Heart left ventricle (tissue), 16 donors: Measurements from ENCODE around the gene ZNF333. TPM values are rescaled to one million over a fixed set of nuclear protein-coding genes. Genes with fewer than 3 reads are reported as not detected.

Source experiments
- ATAC-seq, 4 donors: fragments of 200-7000 bp; cut with Tn5 transposase; one replicate each; pipeline ENCODE4 v1.9.1; 2020 to 2022; ENCODE audit warnings: moderate library complexity in 4 of 4, mild to moderate bottlenecking in 3 of 4, moderate number of reproducible peaks in 1 of 4
- DNase-seq, 5 donors: peaks; one replicate each; pipeline ENCODE4 v3.0.0-alpha.2; 2020
- H3K27ac ChIP-seq, 12 donors: fragments of 200-600 bp; sonication (generic) in 4 of 12; one replicate each; pipeline versions ENCODE4 v1.5.0 to v1.8.0; 2016 to 2022; ENCODE audit warnings: mild to moderate bottlenecking in 2 of 12
- H3K27me3 ChIP-seq, 9 donors: fragments of 200-600 bp; sonication (generic) in 2 of 9; one replicate each; pipeline versions ENCODE4 v1.5.1 to v1.8.0; 2016 to 2022; ENCODE audit warnings: mild to moderate bottlenecking in 3 of 9
- H3K36me3 ChIP-seq, 9 donors: fragments of 200-600 bp; sonication (generic) in 2 of 9; one replicate each; pipeline versions ENCODE4 v1.5.0 to v1.8.0; 2018 to 2022; ENCODE audit warnings: mild to moderate bottlenecking in 2 of 9
- H3K4me1 ChIP-seq, 12 donors: fragments of 200-600 bp; sonication (generic) in 4 of 12; one replicate each; pipeline versions ENCODE4 v1.5.0 to v1.8.0; 2016 to 2022; ENCODE audit warnings: mild to moderate bottlenecking in 3 of 12
- H3K4me3 ChIP-seq, 12 donors: fragments of 200-600 bp; sonication (generic) in 4 of 12; one replicate each; pipeline versions ENCODE4 v1.5.0 to v1.8.0; 2017 to 2022; ENCODE audit warnings: mild to moderate bottlenecking in 9 of 12, moderate library complexity in 4 of 12
- H3K9me3 ChIP-seq, 12 donors: fragments of 200-600 bp; sonication (generic) in 4 of 12; one replicate each; pipeline versions ENCODE4 v1.5.0 to v1.8.0; 2016 to 2022; ENCODE audit warnings: mild to moderate bottlenecking in 1 of 12
- POLR2A ChIP-seq, 2 donors: fragments of 450-650 bp; IDR thresholded peaks; one replicate each; pipeline ENCODE4 v1.6.1; 2017; ENCODE audit warnings: antibody characterized with exemption in 2 of 2, mild to moderate bottlenecking in 2 of 2, moderate library complexity in 2 of 2
- WGBS, 4 donors: extraction: QIAGEN DNeasy Blood & Tissue Kit in 2 of 4; methylation state at CpG; one replicate each; pipeline versions ENCODE4 v1.1.5 to v1.1.7; 2013 to 2018; 5-methylcytosine and 5-hydroxymethylcytosine counted together
- intact Hi-C, 10 donors: fragments of 100-400 bp; cut with DNase I; formaldehyde crosslinking; loops; one replicate each; pipeline versions ENCODE4 v1.11.1 to v1.14.2; 2022
- polyA plus RNA-seq, 2 donors: library from polyadenylated mRNA; stranded (reverse); fragments of 200-250 nt; gene quantifications; one replicate each; pipeline ENCODE4 v1.2.3, GENCODE V29; 2013
- total RNA-seq, 9 donors: library from RNA; depleted of rRNA in 2 of 9; stranded (reverse); fragments of >200 nt in 2 of 9; fragmentation: NEBNext Ultra II Directional in 3 of 9; extraction: Animal tissue kit (Norgen Biotek cat#: 25700) in 3 of 9; gene quantifications; one replicate each; pipeline versions ENCODE4 v1.1.0 to v1.2.4, GENCODE V29; 2016 to 2023
- TF ChIP-seq, protein P1 (sequence below), 12 donors: fragments of 200-600 bp; sonication (generic) in 4 of 12; IDR thresholded peaks; one replicate each; pipeline versions ENCODE4 v1.5.0 to v1.8.0; 2018 to 2022; ENCODE audit warnings: antibody characterized with exemption in 12 of 12, mild to moderate bottlenecking in 5 of 12
- donor health status: ischemic (EF 13 %, LVEDD 7.1; RV severe dilation, severe dysfunction).
- donor health status: healthy with polysubstance abuse.
- donor health status: DM: no; HTN: yes; CAD: no.
- donor health status: DM: no; HTN: no; CAD: no.
- donor health status: ischemic (EF 25% LVEDD 6.9; RV normal size, moderate dysfunction).
- donor health status: ischemic (EF 25% LVEDD 5.7; RV mildly dilated, moderate dysfunction).
- donor health status: healthy.
- donor health status: DM: yes; HTN: yes; CAD: no.
- donor health status: ischemic (EF 35%, LVEDD 5.7; RV mildly dilated, moderate dysfunction).
- donor health status: nonischemic (EF 11% LVEDD 7.7; RV severe dilation, severe dysfunction).
- donor health status: DM: yes; HTN: yes; CAD: no.
- donor health status: PGD.
- donor health status: ischemic (EF 29% LVEDD 5.4; RV normal size, mild dysfunction).
- donor health status: nonischemic (EF 23%, LVEDD 6.1; RV moderate dilation, normal function).

ZNF333 gene
- total and polyA plus RNA-seq, 11 donors = 5.0 to 12.1 (median 8.6) TPM

DNA sequence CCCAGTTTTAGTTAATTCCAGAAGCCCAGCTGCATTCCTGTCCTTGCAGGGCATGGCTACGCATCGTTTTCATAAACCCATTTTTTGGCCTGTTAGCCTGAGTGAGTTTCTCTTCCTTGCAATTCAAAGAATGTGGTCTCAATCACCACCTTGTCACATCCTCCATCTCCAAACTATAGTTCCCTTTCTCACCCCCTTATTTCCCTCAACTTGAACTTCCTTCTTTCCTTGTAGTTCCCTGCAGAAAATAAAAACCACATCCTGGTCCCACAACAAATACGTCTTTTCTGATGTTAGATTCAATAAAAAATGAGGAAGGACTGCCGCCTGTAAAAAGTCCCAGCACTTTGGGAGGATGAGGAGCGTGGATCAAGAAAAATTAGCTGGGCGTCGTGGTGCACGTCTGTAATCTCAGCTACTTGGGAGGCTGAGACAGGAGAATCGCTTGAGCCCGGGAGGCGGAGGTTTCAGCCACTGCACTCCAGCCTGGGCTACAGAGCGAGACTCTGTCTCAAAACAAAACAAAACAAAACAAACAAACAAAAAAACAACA is 28.4 kb upstream of the ZNF333 start:
- 75 to 78% (median 76%) methylated on average over 12 of the region's 12 CpGs for WGBS, 4 donors
- intact Hi-C loops = no loop called here

DNA sequence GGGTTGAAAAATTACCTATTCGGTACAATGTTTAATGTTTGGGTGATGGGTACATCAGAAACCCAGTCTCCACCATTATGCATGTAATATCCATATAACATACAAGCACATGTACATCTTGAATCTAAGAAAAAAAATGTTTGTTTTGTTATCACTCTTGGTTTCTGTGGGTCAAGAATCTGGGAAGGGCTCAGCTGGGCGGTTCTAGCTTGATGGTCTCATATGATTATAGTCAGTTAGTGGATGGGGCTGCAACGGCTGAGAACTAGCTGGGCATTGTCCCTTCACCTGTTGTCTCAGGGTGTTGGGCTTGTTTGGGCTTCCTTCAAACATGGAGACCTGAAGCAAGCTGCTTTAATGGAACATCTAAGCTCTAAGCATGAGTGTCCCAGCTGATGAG is 19.9 kb upstream of the ZNF333 start:
- H3K4me3 ChIP-seq = no peak overlapping the region
- no peak for ATAC-seq
- H3K27ac ChIP-seq = no peak overlapping the region
- peaks cover 0 to 28% (median 5%) of the 10 kb centered on the region in 9 donors for H3K27me3 ChIP-seq
- H3K9me3 ChIP-seq = peaks cover 0 to 14% (median 4%) of the 10 kb centered on the region in 12 donors
- DNase-seq = no peak
- intact Hi-C loops = no loop called here
- TF ChIP-seq, protein P1, sequence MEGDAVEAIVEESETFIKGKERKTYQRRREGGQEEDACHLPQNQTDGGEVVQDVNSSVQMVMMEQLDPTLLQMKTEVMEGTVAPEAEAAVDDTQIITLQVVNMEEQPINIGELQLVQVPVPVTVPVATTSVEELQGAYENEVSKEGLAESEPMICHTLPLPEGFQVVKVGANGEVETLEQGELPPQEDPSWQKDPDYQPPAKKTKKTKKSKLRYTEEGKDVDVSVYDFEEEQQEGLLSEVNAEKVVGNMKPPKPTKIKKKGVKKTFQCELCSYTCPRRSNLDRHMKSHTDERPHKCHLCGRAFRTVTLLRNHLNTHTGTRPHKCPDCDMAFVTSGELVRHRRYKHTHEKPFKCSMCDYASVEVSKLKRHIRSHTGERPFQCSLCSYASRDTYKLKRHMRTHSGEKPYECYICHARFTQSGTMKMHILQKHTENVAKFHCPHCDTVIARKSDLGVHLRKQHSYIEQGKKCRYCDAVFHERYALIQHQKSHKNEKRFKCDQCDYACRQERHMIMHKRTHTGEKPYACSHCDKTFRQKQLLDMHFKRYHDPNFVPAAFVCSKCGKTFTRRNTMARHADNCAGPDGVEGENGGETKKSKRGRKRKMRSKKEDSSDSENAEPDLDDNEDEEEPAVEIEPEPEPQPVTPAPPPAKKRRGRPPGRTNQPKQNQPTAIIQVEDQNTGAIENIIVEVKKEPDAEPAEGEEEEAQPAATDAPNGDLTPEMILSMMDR (IDR thresholded peaks at IDR 0.05) = no peak
- no peak for TF ChIP-seq POLR2A (IDR thresholded peaks at IDR 0.05)
- H3K36me3 ChIP-seq = no peaks in the 10 kb centered on the region
- peaks cover 0 to 8% (median 0%) of the 10 kb centered on the region in 12 donors for H3K4me1 ChIP-seq
- 65 to 69% (median 68%) methylated on average over 3 of the region's 3 CpGs for WGBS, 4 donors

More for the DNA sequence above, 28.4 kb upstream of the ZNF333 start:
- ATAC-seq = peak in 1 of 4 donors; percentile 69
- TF ChIP-seq, protein P1 (IDR thresholded peaks at IDR 0.05) = no peak
- TF ChIP-seq POLR2A (IDR thresholded peaks at IDR 0.05) = no peak
- no peak overlapping the region for H3K4me3 ChIP-seq
- H3K9me3 ChIP-seq = no peaks in the 10 kb centered on the region
- H3K36me3 ChIP-seq = no peaks in the 10 kb centered on the region
- DNase-seq = no peak
- peaks cover 0 to 8% (median 0%) of the 10 kb centered on the region in 9 donors for H3K27me3 ChIP-seq
- H3K4me1 ChIP-seq = peaks cover 0 to 8% (median 0%) of the 10 kb centered on the region in 12 donors
- H3K27ac ChIP-seq = peak overlapping the region in 1 of 12 donors; percentile 74

DNA sequence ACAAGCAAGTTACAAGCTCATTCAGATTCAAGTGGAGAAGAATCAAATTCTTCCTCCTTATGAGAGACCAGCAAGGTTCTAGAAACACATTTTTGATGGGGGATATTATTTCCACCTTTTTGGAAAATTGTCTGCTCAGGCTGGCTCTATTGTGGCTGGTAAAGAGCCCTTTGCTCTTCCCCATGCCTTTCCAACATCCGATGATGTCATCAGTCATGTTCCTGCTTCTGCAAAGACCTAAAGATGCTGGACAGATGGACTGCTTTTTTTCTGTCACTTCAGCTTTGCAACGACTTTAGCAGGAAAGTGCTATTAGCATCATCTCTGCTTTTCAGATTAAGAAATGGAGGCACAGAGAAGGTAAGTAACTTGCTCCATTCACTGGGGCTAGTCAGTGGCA is 19.4 kb upstream of the ZNF333 start:
- intact Hi-C loops = no loop called here
- 60 to 65% (median 63%) methylated on average over 2 of the region's 2 CpGs for WGBS, 4 donors
- TF ChIP-seq POLR2A (IDR thresholded peaks at IDR 0.05) = no peak
- TF ChIP-seq, protein P1 (IDR thresholded peaks at IDR 0.05) = no peak
- no peak overlapping the region for H3K27ac ChIP-seq
- ATAC-seq (no peak), DNase-seq (no peak)
- H3K4me1 ChIP-seq = peaks cover 0 to 13% (median 0%) of the 10 kb centered on the region in 12 donors
- peaks cover 0 to 33% (median 5%) of the 10 kb centered on the region in 9 donors for H3K27me3 ChIP-seq
- H3K36me3 ChIP-seq = no peaks in the 10 kb centered on the region
- H3K4me3 ChIP-seq = no peak overlapping the region
- H3K9me3 ChIP-seq = peaks cover 0 to 14% (median 4%) of the 10 kb centered on the region in 12 donors

DNA sequence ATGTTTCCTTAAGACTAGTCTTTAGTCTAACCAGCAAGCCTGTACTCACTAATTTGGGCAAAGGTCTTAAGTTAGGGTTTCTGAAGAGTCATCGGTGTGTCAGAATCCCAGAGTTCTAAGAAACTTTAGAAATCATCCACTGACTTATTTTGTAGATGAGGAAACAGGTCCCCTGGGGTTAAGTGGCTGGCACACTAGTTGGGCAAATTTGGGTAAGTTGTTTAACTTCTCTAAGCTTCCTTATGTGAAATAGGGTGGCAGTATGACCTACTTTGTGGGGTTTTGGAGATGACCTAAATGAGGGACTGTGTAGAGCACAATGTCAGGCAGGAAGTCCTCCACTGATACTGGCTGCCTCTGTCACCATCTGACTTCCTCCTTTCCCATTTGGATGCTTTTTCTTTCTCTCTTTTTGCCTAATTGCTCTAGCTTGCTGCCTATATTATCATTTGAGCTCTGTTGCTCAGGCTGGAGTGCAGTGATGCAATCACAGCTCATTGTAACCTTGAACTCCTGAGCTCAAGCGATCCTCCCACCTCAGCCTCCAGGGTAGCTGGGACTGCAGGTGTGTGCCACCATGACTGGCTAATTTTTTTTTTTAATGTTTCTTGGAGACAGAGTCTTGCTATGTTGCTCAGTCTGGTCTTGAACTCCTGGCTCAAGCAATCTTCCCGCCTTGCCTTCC is 17.5 kb upstream of the ZNF333 start:
- H3K36me3 ChIP-seq = no peaks in the 10 kb centered on the region
- H3K27ac ChIP-seq = peak overlapping the region in 1 of 12 donors; percentile 71
- peaks cover 0 to 14% (median 4%) of the 10 kb centered on the region in 12 donors for H3K9me3 ChIP-seq
- H3K4me3 ChIP-seq = no peak overlapping the region
- TF ChIP-seq, protein P1 (IDR thresholded peaks at IDR 0.05) = no peak
- no peak for TF ChIP-seq POLR2A (IDR thresholded peaks at IDR 0.05)
- ATAC-seq = no peak
- 75 to 94% (median 86%) methylated on average over 3 of the region's 3 CpGs for WGBS, 4 donors
- intact Hi-C loops = no loop called here
- no peak for DNase-seq
- peaks cover 0 to 13% (median 0%) of the 10 kb centered on the region in 12 donors for H3K4me1 ChIP-seq
- H3K27me3 ChIP-seq = peaks cover 0 to 42% (median 5%) of the 10 kb centered on the region in 9 donors
